Activated CD4-positive, alpha-beta T cell treated with anti-CD3 and anti-CD28 coated beads, Interleukin-2, Interleukin-6, amounts not matched to agents 100 ng/mL and 50 ng/mL, durations not matched to agents 16 hours and 8 hours (primary cell): ENCODE measurements around the gene SND1.

Source experiments
- DNase-seq: peaks from one replicate; pipeline ENCODE4 v3.0.0-alpha.2; 2020

Gene SND1

DNA sequence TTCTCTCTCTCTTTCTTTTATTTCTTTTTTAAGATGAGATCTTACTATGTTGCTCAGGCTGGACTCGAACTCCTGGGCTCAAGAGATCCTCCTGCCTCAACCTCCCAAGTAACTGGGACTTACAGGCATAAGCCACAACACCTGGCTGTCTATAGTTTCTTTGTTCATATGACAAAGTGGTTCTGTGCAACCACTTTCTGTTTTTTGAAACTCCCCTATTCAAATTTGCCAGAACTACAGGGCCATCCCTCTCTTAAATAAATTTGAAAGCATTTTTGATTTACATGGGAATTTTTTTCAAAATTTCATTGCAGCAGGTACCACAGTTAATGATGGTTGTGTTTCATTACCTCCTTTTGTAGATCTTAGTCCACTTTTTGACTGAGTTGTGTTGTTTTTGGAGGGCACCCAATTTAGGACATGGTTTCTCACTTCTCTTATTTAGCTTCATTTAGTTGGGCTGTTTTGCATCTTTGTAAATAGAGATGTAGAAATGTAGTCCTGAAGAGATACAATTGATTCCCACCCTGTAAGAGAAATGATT lies 260.0 kb downstream of the SND1 start:
- no peak for DNase-seq

DNA sequence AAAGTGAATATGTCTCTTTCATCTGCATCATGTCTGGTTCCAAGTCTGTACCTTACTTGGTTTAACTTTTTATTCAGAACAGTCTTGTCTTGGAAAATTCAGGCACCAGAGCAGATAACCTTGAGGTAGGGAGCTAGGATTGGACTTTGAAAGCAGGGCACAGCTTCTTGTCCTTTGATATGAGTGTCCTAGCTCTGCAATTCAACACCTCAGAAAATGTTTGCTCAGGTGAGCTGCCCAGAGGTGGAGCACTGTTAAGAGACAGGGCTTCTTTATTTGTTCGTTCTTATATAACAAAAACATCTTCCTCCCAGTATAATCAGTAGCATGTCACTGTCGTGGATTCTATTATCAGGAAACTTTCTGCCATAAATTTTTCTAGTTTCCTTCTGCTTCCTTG lies 260.9 kb downstream of the SND1 start:
- DNase-seq: no peak

DNA sequence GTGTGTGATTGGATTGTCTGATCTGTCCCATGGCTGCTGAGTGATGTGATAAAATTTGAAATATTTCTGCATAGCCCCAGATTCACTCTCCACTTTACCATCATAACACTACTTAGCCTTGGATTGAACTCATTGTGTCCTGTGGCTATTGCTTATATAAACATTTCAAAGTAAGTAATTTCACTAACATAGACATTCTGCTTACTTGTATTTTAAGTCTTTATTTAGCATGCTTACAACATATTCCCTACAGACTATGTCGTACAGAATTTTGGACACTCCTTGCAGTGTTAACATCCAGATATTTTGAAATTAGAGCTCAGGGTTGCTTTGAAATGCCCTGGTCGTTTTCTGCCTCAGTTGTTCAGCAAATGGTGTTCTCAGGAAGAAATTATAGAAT lies 261.7 kb downstream of the SND1 start:
- DNase-seq: no peak

DNA sequence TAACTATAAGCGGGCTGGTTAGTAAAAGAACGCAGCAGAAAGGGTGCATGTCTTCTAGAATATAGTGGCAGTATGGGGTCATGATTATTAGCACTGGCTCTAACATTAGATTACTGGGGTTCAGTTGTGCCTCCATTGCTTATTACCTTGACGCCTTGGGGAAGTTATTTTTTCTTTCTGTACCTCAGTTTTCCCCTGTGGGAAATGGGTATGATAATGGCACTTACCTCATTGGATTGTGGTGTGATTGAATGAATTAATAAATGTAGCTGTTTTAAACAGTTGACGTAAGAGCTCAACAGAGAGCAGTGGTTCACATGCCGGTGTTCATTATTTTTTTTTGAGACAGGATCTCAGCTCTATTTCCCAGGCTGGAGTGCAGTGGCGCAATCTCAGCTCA lies 262.7 kb downstream of the SND1 start:
- DNase-seq: no peak

DNA sequence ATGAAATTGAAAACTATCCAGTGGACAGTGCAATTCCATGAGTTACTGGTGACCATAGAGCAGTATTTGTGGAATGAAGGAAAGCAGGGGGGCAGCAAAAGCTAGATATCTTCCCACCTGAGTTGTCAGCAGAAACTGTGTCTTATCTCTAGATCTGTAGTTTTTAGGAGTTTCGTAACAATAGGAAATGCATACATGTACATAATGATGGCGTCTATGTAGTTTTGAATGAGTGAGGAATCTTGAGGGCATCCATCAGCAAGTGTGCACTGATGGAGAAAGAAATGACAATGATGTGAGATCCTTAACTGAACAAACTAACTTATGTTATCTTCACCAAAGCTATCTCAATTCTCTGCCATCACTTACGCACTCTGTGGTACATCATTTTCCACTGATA lies 264.7 kb downstream of the SND1 start:
- no peak for DNase-seq

DNA sequence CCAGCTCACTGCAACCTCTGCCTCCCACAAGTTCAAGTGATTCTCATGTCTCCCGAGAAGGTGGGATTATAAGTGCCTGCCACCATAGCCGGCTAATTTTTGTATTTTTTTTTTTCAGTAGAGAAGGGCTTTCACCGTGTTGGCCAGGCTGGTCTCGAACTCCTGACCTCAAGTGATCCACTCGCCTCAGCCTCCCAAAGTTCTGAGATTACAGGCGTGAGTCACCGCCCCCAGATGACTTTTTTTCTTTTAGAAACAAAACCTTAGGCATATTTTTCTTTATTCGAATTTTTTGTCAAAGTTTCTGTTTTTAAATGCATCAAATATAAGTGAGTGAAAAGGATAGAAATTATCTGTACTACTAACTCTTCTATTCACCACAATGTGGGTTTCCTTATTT lies 266.1 kb downstream of the SND1 start:
- DNase-seq: no peak

DNA sequence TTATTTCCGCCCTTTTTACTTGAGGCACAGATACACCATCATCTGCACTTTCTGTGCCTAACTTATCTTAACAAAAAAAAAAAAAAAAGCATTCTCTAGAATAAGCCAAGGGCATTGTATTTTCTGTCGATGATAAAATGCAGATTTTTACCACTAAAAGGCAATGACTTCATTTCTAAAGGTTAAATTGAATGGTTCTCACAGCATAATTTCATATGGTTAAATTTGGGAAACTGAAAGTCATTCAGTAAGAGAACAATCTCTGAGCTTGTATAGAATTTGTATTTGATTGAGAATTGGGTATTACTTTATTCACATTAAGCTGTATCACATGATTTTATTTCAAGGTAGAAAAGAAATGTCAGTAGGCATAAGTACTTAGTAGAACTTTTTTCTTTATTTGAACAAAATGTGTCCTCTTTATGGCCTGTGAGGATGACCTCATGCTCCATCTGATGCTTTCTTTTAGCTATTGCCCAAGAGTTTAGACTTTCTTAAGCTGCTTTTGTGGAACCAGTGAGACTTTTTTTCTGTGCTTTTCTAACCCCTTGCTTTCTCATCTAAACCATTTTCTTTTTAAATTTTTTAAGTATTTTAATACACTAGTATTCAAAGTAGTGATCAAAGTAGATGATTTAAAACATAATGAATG lies 268.9 kb downstream of the SND1 start:
- DNase-seq: no peak

DNA sequence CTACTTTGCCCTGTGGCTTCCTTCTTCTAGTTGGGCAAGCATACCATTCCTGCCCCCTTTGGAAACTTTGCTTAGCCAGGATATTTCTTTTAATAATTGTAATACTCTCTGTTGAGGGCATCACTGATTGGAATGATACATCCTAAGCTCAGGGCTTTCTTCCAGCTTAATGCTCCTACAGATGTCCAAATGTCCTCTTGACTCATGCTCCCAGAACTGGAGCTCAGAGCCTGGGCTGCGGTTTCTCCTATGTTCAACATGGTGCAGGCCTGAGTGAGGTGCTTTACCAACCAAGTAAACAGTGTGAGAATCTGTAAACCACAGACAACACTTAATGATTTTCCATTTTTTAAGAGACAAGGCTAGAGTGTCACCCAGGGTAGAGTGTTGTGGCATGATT lies 270.7 kb downstream of the SND1 start:
- DNase-seq: no peak

DNA sequence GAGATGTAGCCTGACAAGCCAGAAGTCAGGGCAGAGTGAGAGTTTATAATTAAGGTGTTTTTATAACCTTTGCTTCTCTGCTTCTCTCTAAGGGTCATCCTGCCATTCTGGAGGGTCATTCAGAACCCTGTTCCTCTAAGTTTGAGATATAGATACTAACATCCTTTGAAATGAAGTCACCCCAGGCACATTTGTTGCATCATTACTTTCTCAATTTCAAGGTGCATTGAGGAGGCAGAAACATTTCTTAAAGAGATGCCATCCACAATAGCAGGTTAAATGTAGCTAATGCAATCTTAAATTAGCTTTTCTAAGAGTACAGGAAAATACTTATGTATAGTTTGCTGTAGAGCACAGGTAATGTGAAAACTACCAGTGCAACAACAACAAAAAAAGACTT lies 272.9 kb downstream of the SND1 start:
- DNase-seq: no peak

DNA sequence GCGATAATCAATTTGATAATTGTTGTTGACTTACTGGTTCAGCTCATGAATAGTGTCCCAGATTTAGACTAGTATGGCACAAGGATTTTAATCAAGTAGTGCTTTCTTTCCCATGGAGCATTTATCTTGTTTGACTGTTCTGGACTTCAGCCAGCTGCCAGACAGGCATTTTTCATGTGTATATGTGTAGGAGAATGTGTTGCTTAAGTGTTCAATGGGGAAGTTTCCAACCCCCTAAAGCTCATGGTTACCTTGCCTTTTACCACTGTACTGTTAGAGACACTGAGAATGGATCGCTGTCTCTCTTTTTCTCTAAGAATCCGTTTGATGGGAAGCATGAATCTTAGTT lies 275.3 kb downstream of the SND1 start:
- DNase-seq: no peak

DNA sequence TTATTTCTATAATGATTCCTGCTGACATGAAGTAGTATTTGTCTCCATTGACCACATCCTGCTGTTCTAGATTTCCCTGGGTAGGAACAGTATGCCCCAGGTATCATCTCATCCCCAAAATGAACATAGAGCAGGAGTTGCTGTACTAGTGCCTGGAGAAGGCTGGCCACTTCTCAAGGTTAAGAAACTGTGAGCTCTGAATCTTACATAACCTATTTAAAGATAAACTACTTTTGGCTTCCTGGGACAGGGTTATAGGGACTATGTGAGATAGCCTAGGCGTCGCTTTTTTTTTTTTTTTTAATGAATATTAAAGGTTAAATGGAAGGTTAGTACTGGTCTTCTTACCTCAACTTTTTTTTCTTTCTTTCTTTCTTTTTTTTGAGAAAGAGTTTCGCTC lies 276.2 kb downstream of the SND1 start:
- no peak for DNase-seq

DNA sequence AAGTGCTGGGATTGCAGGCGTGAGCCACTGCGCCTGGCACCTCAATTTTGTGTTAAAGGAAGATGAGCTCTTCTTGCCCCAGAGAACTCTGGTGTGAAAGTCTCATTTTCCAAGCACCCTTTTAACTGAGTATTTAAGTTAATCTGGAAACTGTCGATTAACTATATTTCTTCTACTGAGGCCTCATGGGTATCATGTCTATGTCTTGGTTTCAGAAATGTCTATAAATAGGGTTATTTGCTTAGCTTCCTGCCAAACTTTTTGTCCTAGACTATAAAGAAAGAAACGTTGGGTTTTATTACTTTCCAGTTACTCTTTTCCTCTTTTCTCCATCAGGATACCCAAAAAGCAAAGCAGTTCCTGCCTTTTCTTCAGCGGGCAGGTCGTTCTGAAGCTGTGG lies 276.9 kb downstream of the SND1 start:
- DNase-seq: no peak

DNA sequence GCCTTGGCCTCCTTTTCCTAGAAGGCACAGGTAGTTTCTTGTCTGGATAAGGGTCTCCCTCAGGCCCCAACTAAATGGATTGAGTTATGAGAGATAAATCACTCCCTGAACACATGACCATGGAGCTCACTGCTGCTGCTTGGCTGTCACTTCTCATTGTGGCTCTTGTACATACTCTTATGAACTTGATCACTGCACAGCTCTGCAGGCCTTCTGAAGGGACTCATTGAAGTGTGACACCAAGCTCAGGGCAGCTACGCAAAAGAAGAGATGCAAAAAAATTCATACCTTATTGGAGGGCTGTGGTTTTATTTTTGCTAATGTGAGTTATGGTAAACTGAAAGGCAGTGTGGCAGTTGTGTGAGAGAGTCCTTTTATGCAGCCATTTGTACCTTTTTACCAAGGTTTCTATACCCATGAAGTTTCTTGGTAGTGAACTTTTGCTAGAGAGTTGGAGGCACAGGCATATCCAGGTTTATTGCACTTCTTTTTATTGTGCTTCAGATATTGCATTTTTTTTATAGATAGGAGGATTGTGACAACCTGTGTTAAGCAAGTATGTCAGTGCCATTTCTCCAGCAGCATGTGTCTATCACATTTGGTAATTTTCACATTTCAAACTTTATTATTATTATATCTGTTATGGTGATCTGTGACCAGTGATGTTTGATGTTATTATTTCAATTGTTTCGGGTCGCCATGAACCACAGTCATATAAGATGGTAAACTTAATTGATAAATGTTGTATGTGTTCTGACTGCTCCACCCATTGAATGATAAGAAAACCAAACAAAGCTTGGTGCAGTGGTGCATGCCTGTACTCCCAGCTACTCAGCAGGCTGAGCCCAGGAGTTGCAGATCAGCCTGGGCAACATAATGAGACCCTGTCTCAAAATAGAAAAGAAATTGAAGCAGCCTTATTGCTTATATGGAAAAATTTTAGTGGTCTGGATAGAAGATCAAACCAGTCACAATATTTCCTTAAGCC lies 278.6 kb downstream of the SND1 start:
- DNase-seq: no peak

DNA sequence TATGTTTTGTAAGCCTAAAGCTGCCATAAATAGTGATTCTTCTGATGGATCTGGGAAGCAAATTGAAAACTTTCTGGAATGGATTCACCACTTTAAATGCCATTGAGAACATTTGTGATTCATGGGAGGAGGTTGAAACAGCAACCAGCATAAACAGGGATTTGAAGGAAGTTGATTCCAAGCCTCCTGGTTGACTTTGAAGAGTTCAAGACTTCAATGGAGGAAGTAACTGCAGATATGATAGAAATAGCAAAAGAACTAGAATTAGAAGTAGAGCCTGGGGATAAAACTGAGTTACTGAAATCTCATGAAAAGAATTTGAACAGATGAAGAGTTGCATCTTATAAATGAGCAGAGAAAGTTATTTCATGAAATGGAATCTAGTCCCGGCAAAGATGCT lies 280.1 kb downstream of the SND1 start:
- no peak for DNase-seq

DNA sequence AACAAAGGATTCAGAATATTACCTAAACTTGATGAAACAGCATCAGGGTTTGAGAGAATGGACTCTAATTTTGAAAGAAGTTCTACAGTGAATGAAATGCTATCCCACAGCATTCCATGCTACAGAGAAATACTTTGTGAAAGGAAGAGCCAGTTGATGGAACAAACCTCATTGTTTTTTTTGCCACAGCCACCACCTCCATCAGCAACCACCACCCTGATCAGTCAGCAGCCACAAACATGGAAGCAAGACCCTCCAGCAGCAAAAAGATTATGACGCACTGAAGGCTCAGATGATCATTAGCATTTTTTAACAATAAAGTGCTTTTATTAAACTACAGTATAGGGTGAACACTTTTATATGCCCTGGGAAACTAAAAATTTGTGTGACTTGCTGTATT lies 280.5 kb downstream of the SND1 start:
- DNase-seq: no peak

DNA sequence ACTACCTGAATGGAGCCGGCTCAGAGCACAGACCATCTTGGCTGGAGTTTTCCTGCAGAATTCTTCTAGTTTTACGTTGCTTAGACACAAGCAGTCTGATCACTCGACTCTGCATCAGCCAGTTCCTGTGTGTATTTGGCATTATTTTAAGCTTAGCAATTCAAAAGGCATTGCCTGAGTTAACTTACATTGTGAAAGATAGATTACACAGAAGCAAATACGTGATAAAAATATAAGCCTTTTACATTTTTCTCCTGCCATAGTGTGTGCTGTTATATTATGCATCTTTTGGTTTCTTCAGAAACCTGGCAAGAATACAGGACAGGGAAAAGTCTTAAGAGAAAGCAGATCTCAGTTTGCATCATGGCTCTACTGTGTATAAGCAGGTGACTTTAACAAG lies 281.2 kb downstream of the SND1 start:
- DNase-seq: no peak

DNA sequence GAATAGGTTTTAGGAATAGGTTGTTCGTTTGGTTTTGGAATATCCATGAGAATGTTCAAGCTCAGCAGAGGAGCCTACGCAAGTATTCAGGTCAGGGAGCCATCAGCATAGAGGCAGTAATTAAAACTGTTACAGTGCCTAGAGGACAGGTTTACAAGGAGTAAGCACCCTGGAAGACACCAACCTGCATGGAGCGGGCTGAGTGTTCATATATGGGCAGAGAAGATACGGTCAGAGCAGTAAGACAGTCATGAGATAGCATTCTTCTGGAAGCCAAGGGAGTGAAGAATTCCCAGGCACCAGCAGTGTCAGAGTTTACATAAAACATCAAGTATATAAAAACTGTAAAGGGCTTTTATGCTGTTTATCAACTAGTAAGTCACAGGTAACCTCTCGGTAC lies 282.7 kb downstream of the SND1 start:
- DNase-seq: no peak

DNA sequence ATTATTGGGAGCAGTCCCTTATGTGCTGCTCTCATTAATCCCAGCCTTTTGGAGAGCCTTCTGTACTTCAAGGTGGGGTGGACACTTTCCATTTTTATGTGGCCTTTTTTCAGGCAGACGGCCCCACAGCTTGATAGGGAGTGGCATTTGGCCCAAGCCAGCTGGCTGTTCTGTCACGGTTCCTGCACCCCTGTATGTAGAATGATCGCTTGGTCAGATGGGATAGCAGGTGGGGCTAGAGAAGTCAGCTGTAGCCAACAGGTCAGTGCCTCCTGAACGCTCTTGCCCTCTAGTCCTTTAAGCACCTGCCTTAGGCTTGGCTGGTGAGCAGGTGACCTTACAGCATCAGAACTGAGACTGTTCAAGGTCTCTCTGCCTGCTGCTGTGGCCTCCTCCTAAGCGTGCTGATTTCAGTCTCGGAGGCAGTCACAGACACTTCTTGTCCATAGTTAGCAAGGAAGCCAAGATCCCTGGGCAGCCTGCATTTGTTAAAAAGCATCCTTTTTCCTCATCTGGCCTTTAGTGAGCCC lies 283.9 kb downstream of the SND1 start:
- DNase-seq: no peak

DNA sequence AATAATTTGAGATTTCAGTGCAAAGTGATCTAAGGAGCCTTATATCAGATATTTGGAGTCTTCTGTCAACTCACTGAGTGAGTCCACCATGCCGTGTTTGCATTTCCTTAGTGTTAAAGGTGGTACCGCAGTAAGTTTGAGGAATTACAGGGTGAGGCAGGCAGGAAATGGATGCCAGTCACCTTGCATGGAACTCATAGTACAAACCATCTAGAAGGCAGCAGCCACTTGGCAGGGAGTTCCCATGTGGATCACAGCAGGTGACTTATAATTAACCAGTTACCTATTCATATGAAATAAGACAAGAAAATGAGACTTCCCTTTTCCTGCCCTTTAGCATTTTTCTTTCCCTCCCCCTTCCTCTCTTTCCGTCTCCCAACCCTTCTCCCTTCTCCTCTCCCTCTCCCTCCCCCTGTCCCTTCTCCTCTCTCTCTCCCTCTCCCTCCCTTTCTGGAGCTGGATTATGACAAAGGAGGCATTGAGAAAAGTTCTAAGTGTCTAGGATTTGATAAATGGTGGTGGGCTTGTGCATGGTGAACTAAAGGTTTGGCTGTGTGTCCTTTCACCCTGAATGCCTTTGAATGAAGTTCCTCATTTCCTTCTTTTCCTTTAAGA lies 285.2 kb downstream of the SND1 start:
- DNase-seq: no peak

DNA sequence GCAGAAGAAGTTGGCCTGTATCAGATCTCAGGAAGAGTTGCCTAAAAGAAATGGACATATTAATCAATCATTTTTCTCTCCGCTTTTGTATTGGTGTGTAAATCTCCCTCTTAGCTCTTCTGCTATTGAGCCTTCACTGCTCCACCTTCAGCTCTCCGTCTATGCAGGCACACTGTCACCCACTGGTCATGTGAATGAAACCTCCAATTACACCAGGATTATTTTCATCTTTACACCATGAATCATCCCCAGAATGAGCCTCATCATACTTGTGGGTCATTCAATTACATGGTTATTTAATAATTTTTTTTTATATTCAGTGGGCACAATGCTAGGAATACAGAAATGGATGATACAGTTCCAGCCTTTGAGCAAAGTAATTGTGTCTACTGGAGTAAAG lies 286.6 kb downstream of the SND1 start:
- no peak for DNase-seq

DNA sequence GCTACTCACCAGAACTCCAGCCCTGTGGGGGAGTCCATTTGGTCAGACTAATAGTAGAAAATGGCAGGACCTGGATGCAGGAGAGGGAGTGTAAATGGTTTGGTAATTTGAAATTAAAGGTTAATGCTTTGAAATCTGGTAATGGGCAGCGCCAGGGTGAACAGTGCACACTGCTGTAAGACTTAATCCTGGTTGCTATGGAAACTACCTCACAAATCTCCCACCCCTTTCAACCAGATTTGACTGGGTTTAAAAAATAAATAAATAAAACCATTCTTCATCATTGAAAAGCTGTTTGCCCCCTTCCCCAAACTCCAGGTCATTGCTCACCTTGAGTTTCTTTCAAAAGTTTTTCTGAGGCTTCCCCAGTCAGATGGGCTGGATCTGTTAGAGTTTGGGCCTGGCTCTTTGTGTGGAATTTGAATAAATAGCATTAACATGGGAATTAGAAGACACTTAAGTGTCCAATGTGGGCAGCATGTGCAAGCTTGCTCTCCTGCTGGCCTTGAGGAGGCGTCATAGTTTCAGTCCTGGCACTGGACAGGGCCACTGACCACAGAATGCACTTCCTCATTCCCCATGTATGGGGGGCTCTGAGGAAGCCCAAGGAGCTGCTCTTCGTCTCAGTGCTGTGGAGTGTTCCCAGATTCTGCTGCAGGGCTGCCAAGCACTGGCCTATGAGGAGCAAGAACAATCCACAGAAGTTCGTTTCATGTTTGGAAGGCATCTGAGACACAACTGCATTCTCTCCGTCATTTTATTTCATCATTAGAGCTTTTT lies 288.6 kb downstream of the SND1 start:
- DNase-seq: no peak

DNA sequence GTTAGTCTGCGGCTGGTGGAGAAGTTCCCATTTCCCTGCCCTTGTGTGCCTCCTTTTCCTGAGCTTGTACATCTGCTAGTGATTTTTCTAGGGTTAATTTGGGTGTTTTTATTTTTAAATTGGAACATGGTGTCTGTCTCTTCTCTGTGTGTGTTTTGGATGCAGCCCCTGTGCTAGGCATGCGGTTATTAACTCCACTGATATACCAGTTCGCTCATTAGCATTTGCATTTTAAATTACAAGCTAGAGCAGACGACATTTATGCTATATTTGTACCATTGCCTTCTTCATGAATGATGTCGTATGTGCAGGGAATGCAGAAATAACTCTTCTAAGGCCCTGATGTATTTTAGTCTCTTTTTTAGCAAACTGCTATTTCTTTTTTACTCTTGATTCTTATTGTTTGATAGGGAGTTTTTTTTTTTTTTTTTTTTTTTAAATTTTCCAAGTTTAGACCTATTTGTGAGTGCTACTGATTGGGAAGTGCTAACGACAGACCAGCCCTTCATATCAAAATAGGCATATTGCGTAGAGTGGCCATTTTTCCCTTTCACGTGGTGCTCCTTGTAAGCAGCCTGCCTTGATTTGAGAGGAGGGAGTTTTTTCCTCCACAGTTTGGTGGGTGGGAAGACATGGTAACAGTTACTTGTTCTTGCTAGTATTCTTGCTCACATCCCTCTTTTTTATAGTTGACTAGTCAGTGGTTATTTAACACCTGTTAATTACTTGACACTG lies 289.6 kb downstream of the SND1 start:
- no peak for DNase-seq
